Fibroblast of villous mesenchyme (primary cell): ENCODE results near the gene ZNF580. TPM values are rescaled to one million over a fixed set of nuclear protein-coding genes. Genes with fewer than 3 reads are reported as not detected.

Experiments used
- DNase-seq: peaks from one replicate; pipeline ENCODE4 v3.0.0-alpha.2; 2010; ENCODE audit warnings: low read depth
- H3K4me3 ChIP-seq: 2 replicates; pipeline ENCODE4 v1.5.1; 2011; ENCODE audit warnings: low read depth, mild to moderate bottlenecking, low read length
- total RNA-seq: library from RNA; depleted of rRNA; stranded (reverse); fragments of >200 nt; gene quantifications from 2 replicates; pipeline ENCODE4 v1.2.3, GENCODE V29; 2012
- TF ChIP-seq, protein P1 (sequence below): IDR thresholded peaks from 2 replicates; pipeline ENCODE4 v1.5.1; 2012; ENCODE audit warnings: low read depth, mild to moderate bottlenecking, low read length; ENCODE audit not compliant: insufficient read depth

Gene ZNF580
- total RNA-seq, 1 donor = 5.6 TPM

DNA sequence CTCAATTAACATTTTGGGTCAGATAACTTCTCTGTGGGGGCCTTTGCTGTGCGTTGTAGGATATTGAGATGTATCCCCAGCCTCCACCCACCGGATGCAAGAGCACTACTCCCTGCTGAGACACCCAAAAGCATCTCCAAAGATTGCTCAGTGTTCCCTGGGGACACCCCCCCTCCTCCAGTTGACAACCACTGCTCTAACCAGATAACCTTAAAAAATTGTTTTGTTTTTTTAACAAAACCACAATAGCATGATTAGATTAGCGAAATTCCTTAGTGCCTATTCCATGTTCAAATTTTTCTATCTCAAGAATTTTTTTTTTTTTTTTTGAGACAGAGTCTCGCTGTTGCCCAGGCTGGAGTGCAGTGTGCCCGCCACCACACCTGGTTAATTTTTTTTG is 31.6 kb downstream of the ZNF580 start:
- DNase-seq = no peak
- TF ChIP-seq, protein P1, sequence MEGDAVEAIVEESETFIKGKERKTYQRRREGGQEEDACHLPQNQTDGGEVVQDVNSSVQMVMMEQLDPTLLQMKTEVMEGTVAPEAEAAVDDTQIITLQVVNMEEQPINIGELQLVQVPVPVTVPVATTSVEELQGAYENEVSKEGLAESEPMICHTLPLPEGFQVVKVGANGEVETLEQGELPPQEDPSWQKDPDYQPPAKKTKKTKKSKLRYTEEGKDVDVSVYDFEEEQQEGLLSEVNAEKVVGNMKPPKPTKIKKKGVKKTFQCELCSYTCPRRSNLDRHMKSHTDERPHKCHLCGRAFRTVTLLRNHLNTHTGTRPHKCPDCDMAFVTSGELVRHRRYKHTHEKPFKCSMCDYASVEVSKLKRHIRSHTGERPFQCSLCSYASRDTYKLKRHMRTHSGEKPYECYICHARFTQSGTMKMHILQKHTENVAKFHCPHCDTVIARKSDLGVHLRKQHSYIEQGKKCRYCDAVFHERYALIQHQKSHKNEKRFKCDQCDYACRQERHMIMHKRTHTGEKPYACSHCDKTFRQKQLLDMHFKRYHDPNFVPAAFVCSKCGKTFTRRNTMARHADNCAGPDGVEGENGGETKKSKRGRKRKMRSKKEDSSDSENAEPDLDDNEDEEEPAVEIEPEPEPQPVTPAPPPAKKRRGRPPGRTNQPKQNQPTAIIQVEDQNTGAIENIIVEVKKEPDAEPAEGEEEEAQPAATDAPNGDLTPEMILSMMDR = no peak
- H3K4me3 ChIP-seq = no peak overlapping the region

DNA sequence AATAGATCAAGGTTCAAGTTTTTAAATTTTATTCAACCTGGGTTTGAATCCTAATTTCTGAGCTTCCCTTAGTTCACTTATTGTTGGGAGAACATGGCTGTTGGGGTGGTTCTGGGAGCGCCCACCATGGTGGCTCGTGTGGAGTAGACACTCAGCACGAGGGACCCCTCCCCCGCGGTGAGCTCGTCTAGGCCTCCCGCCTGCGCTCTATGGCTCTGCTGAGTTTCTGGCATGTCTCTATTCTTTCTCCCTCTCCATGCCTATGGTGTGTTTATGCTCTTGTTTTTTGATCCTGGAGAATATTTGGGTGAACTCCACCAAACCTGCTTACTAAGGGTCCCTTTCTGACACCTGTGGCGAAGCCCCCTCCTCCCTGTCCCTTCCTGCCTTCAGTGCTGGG is 32.7 kb downstream of the ZNF580 start:
- TF ChIP-seq, protein P1 = no peak
- H3K4me3 ChIP-seq = no peak overlapping the region
- DNase-seq = no peak

DNA sequence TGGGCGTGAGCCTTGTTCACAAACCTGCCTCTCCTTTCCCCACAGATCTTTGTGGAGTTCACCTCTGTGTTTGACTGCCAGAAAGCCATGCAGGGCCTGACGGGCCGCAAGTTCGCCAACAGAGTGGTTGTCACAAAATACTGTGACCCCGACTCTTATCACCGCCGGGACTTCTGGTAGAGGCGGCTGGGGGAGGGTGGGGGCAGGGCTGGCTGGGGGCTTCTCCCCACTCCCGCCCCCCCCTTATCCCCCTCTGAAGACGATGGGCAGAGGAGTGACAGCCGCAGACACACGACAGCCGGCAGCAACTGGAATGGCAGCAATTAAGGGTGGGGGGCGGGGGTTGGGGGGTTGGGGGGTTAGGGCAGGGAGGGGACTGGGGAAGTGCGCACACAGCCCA is 33.1 kb downstream of the ZNF580 start:
- no peak for DNase-seq
- TF ChIP-seq, protein P1 = no peak
- H3K4me3 ChIP-seq = no peak overlapping the region

DNA sequence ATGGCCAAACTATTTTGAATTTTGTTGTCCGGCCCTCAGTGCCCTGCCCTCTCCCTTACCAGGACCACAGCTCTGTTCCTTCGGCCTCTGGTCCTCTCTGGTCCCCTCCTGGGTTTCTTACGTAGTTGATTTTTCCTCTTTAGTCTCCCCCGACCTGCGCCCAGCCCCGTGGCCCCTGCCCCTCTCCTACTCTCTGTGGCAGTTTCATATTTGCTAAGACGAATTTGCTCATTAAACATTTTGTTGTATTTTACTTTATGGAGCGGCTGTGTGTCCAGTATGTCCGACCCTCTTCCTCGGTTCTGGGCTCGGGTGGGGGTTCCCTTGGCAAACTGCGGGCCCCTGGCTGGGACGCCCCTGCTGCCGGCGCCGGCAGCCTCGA is 33.6 kb downstream of the ZNF580 start:
- DNase-seq = no peak
- H3K4me3 ChIP-seq = peak overlapping the region; percentile 69
- TF ChIP-seq, protein P1 = no peak

DNA sequence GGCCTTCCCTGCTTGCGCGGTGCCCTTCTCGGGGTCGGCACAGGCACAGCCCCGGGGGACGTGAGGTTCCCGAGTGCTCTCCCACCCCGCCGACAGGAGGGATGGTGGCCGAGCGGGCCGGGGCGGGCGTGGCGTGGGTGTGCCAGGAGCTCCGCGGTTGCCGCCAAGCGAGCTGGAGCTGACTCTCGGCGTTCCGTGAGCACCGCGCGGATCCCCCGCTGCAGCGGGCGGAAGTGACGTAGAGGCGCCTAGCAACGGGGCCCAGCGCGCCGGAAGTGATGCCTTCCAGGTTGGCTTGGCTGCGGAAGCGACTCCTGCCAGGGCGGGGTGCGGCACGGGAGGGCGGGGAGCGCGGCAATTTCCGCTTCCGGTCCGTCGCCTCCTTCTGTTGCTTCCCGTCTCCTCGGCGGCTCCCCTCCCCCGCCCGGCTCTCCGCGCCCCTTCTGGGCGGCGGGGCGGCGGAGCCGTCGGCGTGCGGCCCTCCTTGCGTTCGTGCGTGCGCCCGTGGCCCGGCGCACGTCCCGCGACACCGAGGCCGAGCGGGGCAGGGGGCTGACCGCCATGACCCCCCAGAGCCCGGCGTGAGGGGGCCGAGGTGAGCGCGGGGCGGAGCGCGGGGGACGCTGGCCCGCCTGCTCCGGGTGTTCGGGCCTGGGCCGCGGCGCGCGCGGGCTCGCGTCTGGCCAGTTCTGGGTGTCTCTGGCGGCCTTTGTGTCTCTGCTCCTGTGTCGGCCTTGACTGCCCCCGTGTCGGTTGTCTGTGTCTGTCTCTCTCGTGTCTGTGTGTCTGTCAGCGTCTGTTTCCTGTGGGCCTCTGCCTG is 34.2 kb downstream of the ZNF580 start, which contains the start of gene EPN1:
EPN1 (plus strand) TSS at position 386 of the 820 bp plus-strand sequence. CDS start 3,402 bp downstream, outside the sequence.
- TF ChIP-seq, protein P1 = no peak
- peak within 1 kb of the TSS; percentile 69 for H3K4me3 ChIP-seq
- DNase-seq = peak; percentile 97

DNA sequence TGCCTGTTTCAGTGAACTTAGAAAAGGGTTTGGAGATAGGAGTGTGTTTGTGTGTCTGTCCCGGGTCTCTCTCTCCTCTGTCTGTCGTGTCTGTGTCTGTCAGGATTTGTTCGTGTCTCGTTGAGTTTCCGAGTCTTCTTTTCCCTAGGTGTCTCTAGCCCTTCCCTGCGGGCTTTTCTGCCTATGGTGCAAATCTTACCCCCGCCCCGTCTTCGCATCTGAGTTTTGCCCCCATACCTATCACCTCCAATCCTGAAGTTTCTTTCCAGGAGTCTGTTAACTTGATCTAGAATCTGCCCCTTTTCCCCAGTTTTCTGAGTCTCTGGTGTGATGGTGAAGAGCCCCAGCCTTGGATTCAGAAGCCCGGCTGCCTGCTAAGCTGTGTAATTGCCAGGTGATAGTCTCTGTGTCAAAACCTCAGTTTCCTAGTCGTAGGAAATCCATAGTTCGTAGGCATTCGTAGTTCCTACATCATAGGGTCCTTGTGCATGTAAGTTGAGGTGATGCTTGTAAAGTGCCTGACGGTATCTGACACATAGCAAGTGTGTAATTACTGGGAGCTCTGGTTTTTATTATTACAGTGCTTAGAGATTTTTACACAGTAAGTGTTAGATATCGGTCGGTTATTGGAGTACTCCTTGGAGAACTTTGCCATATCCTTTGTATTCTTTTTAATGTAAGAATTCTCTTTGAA is 35.0 kb downstream of the ZNF580 start:
- DNase-seq = peak; percentile 13
- TF ChIP-seq, protein P1 = no peak
- peak overlapping the region; percentile 69 for H3K4me3 ChIP-seq
